Stimulated activated CD8-positive, alpha-beta memory T cell treated with anti-CD3 and anti-CD28 coated beads, Interleukin-4, amount 100 ng/mL, for 4 hours (primary cell): ENCODE measurements around the gene THAP4.

Source experiments
- DNase-seq, 2 donors: peaks; one replicate each; pipeline ENCODE4 v3.0.0-alpha.2; 2020; ENCODE audit warnings: low read depth in 2 of 2, low spot score in 1 of 2

The THAP4 gene

DNA sequence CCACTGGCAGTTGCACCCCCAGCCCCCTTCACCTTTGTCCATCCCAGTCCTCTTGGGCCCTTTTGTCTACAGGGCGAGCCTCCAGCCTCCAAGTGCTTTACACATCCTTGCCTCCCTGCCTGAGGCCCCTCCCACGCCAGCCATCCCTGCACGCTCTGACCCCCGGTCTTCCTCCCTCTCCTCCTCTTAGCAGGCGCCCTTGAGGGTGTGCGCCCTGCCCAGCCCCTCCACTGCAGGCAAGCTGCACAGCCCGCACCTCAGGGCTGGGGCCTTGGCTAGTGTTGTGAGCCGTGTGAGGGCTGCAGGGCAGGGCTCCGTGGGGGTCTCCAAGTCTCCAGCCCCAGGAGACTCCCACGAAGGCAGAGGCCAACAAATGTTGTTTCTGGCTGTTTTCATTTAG, 71.5 kb downstream of the THAP4 start:
- no peak for DNase-seq

DNA sequence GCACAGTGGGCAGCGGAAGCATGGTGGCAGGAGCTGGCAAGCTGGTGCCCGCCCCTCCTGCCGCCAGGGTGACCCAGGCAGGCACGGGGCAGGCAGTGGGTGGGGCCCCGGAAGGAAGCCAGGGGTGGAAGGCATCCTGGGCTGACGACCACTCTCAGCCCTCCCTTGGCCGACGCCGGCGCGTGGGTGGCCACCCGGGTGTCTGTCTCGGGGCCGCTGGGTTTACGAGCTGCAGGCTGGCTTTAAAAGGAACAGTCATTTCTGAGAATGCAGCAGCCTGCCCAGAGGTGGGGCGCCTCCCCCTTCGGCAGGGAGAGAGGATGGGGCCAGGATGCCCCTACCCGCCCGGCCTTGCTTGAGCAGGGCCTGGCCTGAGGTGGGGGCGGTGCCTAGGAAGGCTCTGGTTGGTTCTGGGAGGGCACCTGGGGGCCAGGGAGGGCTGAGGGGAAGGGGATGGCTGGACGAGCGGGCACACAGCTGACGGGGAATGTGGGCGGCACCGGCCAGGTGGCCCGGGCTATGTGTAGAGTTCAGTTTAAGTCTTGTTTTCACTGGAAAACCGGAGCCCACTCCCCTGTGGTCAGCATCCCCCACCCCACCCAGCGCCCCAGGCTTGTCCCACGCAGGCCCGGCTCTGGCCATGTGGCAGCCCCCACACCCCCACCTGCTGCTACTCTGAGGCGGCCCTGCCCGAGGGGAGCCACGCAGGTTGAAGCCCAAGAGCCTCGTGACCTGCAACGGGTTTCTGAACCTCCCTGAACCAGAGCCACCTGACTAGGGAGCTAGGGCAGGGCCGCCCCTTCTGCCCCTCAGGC, 72.2 kb downstream of the THAP4 start:
- DNase-seq, result no peak

DNA sequence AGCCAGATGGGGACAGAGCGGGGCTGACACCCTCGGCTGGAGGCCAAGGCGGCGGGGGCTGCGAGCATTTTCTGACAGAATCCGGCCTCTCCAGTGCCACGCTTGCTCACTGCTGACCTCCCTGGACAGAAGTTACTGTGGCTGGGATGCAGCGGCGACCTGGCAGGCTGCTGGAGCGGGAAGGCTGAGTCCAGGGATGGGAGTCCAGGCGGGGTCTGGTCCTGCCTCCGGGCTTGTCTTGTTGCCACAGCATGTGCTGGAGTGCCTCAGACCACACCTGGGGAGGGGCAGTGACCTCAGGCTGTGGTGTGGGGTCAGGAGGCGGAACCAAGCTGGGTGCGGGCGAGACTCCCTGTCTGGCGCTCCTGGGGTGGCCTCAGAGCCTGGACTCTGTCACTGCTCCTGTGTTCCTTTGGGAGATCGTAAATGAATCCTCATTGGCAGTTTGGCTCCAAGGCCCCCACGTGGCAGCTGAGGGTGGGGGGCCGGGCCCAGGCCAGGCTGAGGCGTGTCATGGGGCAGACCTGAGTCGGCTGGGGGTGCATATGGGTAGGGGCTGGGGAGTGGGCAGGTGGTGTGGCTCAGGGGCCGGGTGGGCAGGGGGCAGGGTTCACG, 72.9 kb downstream of the THAP4 start:
- no peak for DNase-seq

DNA sequence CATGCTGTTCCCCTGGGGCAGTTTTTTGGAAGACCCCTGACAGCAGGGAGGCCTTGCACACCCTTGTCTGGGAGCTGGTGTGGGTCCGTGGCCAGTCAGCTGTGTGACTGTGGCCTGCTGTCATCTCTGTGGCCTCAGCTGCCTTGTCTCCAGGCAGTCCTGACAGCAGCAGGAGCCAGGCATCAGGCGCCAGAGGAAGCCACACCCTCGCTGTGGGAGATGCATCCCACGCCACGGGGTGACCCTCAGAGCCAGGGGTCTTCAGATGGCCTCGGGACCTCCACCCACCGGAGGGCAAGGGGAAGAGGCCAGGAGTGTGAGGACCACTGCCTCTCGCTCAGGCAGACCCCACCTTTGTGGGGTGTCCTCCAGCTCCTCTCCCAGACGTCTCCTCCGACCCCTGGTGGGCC, 73.4 kb downstream of the THAP4 start:
- no peak for DNase-seq

DNA sequence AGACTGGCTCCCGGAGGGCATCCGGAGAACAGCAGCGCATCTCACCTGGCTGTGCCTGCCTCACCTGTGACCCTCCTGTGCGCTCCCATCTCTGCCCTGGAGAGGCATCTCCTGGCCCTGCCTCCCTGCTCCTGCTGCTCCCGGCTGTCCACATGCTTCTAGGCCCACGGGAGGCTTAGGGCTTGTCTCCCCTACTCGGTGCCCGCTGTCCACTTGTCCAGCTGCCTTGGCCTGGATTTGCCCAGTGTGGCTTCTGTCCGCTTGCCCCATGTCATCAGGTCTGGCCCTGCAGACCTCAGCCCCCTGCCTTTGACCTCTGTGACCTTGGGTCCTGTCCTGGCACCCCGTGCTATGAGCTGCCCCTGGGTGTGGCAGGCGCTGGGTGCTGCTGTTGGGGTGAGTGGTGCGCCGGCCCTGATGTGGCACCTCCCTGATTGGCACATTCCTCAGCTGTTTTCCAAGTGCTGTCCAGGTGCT, 73.9 kb downstream of the THAP4 start:
- DNase-seq, result no peak

DNA sequence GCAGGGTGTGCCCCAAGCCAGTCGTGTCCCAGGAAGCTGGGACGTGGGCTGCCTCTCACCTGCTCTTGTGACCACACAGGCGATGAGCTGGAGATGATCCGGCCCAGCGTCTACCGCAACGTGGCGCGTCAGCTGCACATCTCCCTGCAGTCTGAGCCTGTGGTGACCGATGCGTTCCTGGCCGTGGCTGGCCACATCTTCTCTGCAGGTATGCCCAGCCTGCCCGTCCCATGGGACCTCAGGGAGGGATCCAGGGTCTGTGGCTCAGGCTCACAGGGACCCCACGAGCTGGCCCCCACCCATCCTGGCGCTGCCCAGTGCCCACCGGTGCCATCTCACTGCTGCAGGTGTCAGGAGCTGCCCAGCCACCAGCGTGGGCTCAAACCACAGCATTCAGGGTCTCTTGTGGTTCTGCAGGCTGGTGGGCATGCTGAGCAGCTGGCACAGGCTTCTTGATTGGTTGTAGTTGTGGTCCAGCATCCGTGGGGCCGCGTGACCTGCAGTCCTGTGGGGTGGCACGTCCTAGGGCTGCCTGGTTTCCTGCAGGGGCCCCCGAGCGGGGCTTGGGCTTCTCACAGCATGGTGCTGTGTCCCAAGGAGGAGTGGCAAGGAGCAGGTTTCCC, 74.6 kb downstream of the THAP4 start:
- DNase-seq, result no peak

DNA sequence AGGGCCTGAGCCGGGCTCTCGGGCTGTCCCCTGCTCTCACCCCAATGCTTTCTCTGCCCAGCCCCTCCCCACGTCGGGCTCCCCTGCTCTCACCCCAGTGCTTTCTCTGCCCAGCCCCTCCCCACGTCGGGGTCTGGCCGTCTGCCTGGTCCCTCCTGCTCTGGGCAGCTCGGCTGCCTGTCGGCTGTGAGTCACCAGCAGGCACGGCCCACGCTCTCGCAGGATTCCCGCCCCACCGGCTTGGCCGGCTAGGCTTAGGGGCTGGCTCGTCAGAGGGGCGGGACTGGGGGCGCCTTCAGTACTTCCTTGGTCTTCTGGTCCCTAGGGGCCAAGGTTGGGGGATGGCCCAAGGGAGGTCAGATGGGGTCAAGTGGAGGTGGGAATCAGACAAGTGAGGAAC, 75.1 kb downstream of the THAP4 start:
- no peak for DNase-seq

DNA sequence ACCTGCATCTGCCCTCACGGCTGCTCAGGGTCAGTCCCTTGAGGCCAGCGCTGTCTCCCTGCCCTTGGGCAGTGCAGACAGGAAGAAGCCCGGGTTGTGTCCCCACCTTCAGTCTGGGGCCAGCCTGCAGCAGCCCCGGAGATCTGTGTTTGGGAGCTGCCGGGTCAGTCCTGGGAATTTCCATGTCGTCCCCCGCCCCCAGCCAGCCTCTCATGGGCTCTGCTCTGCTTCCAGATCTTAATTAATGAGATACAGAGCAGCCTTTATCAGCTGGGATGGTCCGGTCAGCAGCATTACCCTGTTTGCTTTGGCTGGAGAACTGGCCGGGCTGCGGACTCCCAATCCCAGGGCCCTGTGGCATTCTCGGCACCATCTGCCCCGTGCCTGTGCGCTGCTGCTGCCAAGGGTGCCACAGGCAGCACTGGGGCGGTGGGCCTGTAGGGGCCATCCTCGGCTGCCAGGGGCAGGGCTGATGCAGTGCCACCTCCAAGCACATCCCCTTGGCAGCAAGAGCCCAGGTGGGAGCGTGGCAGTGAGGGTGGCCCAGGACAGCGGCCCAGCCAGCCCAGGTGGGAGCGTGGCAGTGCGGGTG, 76.0 kb downstream of the THAP4 start:
- no peak for DNase-seq

DNA sequence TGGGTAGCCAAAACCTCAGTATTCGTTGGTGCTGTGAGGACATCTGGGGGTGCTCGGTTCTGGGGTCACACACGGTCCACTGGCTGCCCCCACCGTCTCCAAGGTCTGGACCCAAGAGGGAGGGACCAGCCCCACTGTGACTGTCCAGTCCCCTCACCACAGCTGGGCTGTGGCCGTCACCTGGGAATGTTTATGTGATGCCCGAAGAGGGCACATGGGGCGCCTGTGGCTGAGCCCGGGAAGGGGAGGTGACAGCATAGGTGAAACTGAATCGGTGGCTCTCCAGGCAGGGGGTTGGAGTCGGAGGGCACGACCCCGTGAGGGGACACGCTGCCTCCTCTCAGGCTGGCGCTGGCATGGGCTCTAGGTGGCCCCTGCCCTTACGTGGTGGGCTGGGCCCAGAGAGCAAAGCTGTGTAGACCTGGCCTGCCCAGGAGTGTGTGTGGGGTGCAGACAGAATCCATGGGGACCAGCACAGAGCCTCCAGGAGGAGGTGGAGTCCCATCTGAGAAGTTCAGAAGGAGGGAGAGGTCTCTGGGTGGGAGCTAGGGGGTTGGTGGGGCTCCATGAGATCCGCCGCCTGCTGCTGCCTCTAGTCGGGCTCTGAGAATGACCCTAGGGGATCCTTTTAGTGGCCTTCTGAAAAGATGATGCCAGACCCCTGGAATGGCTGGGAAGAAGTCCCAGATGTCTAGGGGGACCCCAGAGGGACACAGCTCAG, 76.6 kb downstream of the THAP4 start:
- DNase-seq, result no peak

DNA sequence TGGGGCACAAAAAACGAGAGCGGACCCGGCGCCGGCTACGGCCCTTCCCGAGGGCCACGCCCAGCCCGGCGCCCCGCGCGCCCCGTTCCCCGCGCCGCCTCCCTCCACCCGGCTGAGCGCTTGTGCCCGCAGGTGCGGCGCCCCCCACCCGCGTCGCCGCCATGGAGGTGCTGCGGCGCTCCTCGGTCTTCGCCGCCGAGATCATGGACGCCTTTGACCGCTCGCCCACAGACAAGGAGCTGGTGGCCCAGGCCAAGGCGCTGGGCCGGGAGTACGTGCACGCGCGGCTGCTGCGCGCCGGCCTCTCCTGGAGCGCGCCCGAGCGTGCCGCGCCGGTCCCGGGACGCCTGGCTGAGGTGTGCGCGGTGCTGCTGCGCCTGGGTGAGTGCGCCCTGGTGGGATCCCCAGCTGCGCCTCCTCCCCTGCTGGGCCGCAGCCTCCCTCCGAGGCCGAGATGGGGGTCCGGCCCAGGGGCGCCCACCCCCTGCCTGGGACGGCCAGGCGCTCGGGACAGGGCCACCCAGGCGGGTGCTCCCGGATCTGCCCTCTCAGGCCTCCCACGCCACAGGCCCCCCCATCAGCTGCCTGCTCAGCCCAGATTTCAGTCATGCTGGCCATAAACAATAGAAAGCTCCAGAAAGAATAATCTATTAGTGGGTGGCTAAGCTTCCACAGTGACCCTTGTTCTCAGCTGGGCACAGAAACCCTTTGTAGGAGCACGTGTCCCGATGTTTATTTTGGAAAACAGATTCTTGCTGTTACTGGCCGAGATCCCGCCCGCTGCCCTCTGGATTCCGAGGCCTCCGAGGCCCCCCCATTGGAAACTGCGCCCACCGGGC, 77.4 kb downstream of the THAP4 start:
- DNase-seq, result no peak

DNA sequence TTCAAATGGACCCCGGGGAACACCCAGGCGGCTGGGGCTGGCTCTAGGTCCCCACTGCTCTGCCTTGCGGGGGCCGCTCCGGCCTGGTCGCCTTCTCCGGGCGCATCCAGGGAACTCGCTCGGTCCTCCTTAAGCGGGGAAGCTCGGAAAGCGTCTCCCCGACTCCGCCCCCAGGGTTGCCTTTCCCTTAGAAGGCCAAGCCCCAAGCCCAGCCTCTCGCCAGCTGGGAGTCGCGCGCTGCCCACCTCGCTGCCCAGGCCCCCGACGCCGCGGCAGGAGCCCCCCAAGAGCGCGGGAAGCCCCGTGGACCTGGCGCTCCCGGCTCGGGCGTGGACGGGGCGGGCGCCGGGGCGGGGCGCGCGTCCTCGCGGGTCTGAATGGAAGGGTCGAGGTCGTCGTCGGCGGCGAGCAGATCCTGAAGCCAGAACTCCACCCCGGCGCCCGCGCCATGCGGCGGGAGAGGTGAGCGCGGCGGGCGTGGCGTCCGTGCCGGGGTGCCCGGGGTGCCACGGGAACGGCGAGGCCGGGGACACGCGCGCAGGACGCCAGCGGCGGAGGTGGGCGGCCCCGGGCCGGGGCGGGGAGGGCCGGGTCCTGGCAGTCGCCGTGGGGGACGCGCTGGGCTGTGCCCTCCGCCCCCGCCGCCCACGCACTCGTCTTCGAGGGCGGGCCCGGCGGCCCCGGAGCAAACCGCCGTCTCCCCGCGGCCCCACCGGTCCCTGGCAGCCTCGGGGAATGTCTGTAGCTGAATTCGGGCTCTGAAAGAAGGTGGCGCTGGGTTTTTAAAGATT, 78.2 kb downstream of the THAP4 start, which contains the start of gene BOK:
BOK (plus strand) TSS at position 214 of the 791 bp plus-strand sequence. CDS start 739 bp downstream, outside the sequence.
- no peak for DNase-seq

DNA sequence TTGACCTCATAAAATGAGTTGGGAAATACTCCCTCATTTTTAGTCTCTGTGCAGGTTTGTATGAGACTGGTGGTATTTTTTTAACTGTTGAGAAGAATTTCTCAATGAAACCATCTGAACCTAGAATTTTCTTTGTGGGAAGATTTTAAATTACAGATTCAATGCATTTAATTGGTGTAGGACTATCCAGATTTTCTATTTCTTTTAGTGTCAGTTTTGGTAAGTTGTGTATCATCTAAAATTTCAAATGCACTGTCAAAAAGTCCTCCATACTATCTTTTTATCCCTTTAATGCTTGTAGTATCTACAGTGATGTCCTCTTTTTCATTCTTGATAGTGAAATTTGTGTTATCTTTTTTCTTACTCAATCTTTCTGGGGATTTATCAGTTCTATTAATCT, 80.2 kb downstream of the THAP4 start:
- no peak for DNase-seq

DNA sequence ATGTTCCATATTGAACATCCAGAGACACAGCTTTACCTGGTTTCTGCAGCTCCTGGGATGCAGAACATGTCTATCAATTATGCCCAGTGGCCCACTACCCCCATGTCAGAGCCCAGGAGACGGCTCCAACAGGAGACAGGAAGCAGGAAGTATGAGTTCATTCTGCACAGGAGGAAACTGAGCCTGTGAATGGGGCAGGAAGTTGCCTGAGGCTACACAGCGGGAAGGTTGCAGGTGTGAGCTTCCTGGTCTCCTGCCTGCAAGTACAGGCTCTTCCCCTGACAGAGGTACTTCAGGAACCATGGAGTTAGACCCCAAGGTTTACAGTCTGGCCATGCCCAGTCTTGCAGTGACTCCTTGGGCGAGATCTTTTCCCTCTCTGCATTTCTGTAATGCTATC, 81.2 kb downstream of the THAP4 start:
- no peak for DNase-seq

DNA sequence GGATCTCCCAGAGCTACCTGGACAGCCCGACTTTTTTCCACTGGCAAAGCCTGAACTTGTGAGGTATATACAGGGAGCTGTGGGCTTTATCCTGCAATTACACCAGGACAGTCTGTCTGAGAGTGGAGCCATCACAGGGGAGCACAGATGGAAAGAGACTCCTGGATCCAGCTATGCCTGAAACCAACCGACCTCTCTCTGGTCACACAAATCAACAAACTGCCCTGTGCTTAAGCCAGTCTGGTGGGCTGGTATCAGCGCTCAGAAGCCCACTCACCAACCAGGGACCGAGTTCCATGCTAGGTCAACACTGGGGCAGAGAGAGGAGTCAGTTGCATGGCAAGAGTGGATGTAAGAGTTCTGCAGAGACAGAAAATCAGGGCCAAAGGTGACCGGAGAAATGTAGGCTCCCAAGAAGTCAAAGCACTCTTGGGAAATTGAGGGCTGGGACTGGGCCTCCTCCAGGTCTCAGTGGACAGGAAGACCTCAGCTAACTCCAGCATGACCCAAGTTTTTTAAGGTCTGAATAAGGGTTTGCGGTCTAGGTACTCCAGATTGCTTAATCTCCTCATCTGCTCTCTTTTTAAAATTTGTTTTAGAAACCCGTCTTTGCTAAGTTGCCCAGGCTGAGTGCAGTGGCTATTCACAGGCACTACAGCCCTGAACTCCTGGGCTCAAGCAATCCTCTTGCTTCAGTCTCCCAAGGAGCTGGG, 82.2 kb downstream of the THAP4 start:
- DNase-seq, result no peak

DNA sequence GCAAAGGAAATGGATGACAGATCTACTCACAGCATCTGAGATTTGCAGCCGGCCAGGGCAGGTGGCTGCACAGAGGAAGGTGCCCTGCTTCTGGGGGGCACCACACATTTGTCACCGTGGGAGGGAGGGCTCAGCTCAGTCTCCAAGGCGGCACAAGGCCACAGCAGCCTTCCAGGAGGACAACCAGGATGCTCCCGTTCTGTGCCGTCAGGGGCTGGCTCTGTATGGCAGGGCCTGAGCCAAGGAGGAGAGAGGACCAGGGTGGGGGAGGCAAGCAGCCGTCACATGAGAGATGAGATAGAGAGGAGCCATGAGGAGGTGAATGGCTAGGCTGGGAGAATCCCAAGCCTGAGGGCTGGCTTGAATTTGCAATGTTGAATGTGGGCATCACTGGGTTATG, 83.0 kb downstream of the THAP4 start:
- DNase-seq, result no peak

DNA sequence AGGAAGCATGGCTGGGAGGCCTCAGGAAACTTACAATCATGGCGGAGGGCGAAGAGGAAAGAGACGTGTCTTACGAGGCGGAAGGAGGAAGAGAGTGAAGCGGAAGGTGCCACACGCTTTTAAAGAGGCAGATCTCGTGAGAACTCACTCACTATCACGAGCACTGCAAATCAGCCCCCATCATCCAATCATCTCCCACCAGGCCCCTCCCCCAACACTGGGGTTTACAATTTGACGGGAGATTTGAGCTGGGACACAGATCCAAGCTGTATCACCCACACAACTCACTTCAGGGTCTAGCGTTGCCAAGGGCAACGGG, 83.5 kb downstream of the THAP4 start:
- DNase-seq, result no peak

DNA sequence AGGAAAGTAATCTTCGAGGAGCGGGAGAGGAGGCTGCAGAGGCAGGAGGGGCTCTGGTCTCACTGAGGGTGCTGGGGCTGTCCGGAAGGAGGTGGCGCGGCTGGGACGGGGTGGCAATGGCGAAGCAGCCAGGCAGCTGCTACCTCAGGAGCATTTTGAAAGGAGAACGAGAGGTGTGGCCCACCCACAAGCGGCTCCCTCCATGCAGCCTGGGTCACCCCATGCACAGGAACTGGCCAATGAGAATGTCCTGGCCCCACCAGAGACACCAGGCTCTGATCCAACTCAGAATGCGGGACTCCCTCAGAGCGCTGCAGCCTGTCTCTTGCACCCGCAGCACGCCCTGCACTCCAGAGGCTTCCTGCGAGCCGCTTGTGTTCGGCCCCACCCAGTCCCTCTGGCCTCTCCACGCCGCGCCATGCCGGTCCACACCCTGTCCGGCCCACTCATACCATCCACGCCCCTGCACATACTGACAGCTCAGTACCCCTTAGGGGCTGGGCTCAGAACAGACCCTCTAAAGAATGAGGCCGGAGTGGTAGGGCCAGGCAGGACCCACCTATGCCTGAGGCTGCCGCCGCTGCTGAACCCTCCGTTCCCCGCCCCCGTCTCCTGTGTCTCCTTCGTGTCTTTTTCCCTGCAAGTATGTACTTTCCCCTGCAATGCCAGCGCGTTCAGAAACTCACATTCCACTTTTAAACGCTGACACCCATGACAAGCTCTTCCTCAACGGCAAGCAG, 84.8 kb downstream of the THAP4 start:
- no peak for DNase-seq

DNA sequence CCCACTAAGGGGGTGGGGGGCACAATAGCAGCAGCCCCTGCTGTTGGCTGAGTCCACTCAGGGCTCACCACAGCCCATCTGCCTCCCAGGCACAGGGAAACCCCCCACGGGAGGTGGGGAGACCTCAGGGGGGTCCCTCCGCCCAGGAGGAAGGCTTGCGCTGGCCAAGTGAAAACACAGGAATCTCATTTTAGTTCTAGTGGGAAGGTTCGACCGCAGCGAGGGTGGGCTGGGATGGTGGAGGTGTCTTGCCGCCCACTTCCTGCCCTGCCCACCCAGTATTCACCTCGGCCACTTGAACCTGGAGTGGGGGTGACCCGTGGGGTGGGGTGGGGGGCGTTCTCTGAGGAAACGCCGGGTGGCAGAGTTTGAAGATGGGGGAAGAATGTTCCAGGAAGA, 85.4 kb downstream of the THAP4 start:
- DNase-seq, result no peak
